Smooth muscle cell (in vitro differentiated cells): ENCODE data around the gene IPPK. TPM values are rescaled to one million over a fixed set of nuclear protein-coding genes. Genes with fewer than 3 reads are reported as not detected.

Source experiments
- DNase-seq: peaks from one replicate; lab custom pipeline; 2025; ENCODE audit not compliant: unreplicated experiment; lab: John Stamatoyannopoulos, UW
- H2AFZ ChIP-seq: fragments of 200-600 bp; sonication (generic); 2 replicates; pipeline ENCODE4 v1.6.0; 2016; ENCODE audit warnings: antibody characterized with exemption, low read depth, mild to moderate bottlenecking
- H3F3A ChIP-seq: fragments of 200-600 bp; sonication (generic); 2 replicates; pipeline ENCODE4 v1.6.0; 2017; ENCODE audit warnings: antibody characterized with exemption, low read depth
- H3K27ac ChIP-seq: fragments of 200-600 bp; sonication (generic); 2 replicates; pipeline ENCODE4 v1.5.1; 2016; ENCODE audit warnings: low read depth, mild to moderate bottlenecking
- H3K27me3 ChIP-seq: fragments of 200-600 bp; sonication (generic); 2 replicates; pipeline ENCODE4 v1.6.1; 2016; ENCODE audit warnings: low read depth, mild to moderate bottlenecking
- H3K36me3 ChIP-seq: fragments of 200-600 bp; sonication (generic); 2 replicates; pipeline ENCODE4 v1.5.1; 2016; ENCODE audit warnings: low read depth
- H3K4me1 ChIP-seq: fragments of 200-600 bp; sonication (generic); 2 replicates; pipeline ENCODE4 v1.5.1; 2016; ENCODE audit warnings: low read depth
- H3K4me2 ChIP-seq: fragments of 200-600 bp; sonication (generic); 2 replicates; pipeline ENCODE4 v1.6.0; 2016; ENCODE audit warnings: mild to moderate bottlenecking
- H3K4me3 ChIP-seq: fragments of 200-600 bp; sonication (generic); 2 replicates; pipeline ENCODE4 v1.5.1; 2016; ENCODE audit warnings: mild to moderate bottlenecking
- H3K79me2 ChIP-seq: fragments of 200-600 bp; sonication (generic); 2 replicates; pipeline ENCODE4 v1.6.0; 2016; ENCODE audit warnings: low read depth, mild to moderate bottlenecking
- H3K9ac ChIP-seq: fragments of 200-600 bp; sonication (generic); 2 replicates; pipeline ENCODE4 v1.6.0; 2016; ENCODE audit warnings: low read depth
- H3K9me3 ChIP-seq: fragments of 200-600 bp; sonication (generic); replicated peaks from 2 replicates; pipeline ENCODE4 v1.5.1; 2016; ENCODE audit warnings: low read depth
- H4K20me1 ChIP-seq: fragments of 200-600 bp; sonication (generic); 2 replicates; pipeline ENCODE4 v1.6.0; 2016; ENCODE audit warnings: low read depth
- CTCF ChIP-seq: fragments of 200-600 bp; sonication (generic); IDR thresholded peaks from 2 replicates; pipeline ENCODE4 v1.5.1; 2017; ENCODE audit warnings: borderline replicate concordance, mild to moderate bottlenecking, antibody characterized with exemption; ENCODE audit not compliant: insufficient read depth, poor library complexity, severe bottlenecking
- WGBS: methylation state at CpG from one replicate; pipeline ENCODE4 v1.1.7; 2016; ENCODE audit warnings: low lambda C conversion rate; 5-methylcytosine and 5-hydroxymethylcytosine counted together
- polyA plus RNA-seq: library from polyadenylated mRNA; unstranded; fragments of >200 nt; fragmentation: Nextera tagmentation; extraction: Ambion mirVana; gene quantifications from 2 replicates; pipeline ENCODE4 v1.2.1, GENCODE V29; 2016
- total RNA-seq: library from RNA; depleted of rRNA; stranded (reverse); fragments of >200 nt; gene quantifications from 2 replicates; pipeline ENCODE4 v1.2.3, GENCODE V29; 2014

IPPK gene
- total and polyA plus RNA-seq, 2 experiments from 2014 or later: 9.4 to 22.1 TPM

GRCh38 chr9:92711844-92712243 lies 41.9 kb upstream of the IPPK start:
- Histone ChIP-seq H3K9ac (no peak overlapping the region), H3F3A (no peaks in the 10 kb centered on the region), H3K27me3 (no peaks in the 10 kb centered on the region), H3K79me2 (no peaks in the 10 kb centered on the region), H3K4me1 (no peaks in the 10 kb centered on the region), H3K9me3 (no peaks in the 10 kb centered on the region), H2AFZ (no peak overlapping the region), H3K4me2 (no peak overlapping the region), H3K4me3 (no peak overlapping the region), H3K27ac (no peak overlapping the region), H4K20me1 (peaks cover 29% of the 10 kb centered on the region), H3K36me3 (no peaks in the 10 kb centered on the region)
- no peak for DNase-seq
- 97% methylated on average over 6 of the region's 6 CpGs for WGBS
- no peak for TF ChIP-seq CTCF

- no peak overlapping the region for H2AFZ ChIP-seq
- no peak overlapping the region for H3K4me2 ChIP-seq
- no peak for TF ChIP-seq CTCF
- DNase-seq: no peak
- H3K36me3 ChIP-seq: no peaks in the 10 kb centered on the region
- H3F3A ChIP-seq: no peaks in the 10 kb centered on the region
- H3K79me2 ChIP-seq: no peaks in the 10 kb centered on the region
- no peak overlapping the region for H3K4me3 ChIP-seq
- no peak overlapping the region for H3K27ac ChIP-seq
- H3K9ac ChIP-seq: no peak overlapping the region
- WGBS: 83% methylated on average over 2 of the region's 2 CpGs
- no peaks in the 10 kb centered on the region for H3K4me1 ChIP-seq
- peaks cover 22% of the 10 kb centered on the region for H4K20me1 ChIP-seq
- no peaks in the 10 kb centered on the region for H3K27me3 ChIP-seq
- no peaks in the 10 kb centered on the region for H3K9me3 ChIP-seq
Observed at GRCh38 chr9:92711146-92711545, 41.2 kb upstream of the IPPK start.

GRCh38 chr9:92710368-92710767 lies 40.4 kb upstream of the IPPK start:
- no peaks in the 10 kb centered on the region for H3K27me3 ChIP-seq
- H3K36me3 ChIP-seq: no peaks in the 10 kb centered on the region
- H3K9me3 ChIP-seq: no peaks in the 10 kb centered on the region
- H3K27ac ChIP-seq: no peak overlapping the region
- no peaks in the 10 kb centered on the region for H3K79me2 ChIP-seq
- 93% methylated on average over 3 of the region's 3 CpGs for WGBS
- H3K9ac ChIP-seq: no peak overlapping the region
- no peaks in the 10 kb centered on the region for H3K4me1 ChIP-seq
- no peaks in the 10 kb centered on the region for H3F3A ChIP-seq
- no peak overlapping the region for H3K4me3 ChIP-seq
- H2AFZ ChIP-seq: no peak overlapping the region
- no peak for DNase-seq
- no peak for TF ChIP-seq CTCF
- no peak overlapping the region for H3K4me2 ChIP-seq
- H4K20me1 ChIP-seq: peaks cover 14% of the 10 kb centered on the region

GRCh38 chr9:92709954-92710353 lies 40.0 kb upstream of the IPPK start:
- WGBS: 100% methylated on average over 3 of the region's 3 CpGs
- TF ChIP-seq CTCF: no peak
- Histone ChIP-seq H3K36me3 (no peaks in the 10 kb centered on the region), H3K9me3 (no peaks in the 10 kb centered on the region), H3K4me1 (no peaks in the 10 kb centered on the region), H3K4me2 (no peak overlapping the region), H3K9ac (no peak overlapping the region), H3K4me3 (no peak overlapping the region), H3K27me3 (no peaks in the 10 kb centered on the region), H3F3A (no peaks in the 10 kb centered on the region), H3K27ac (no peak overlapping the region), H2AFZ (no peak overlapping the region), H4K20me1 (peaks cover 11% of the 10 kb centered on the region), H3K79me2 (no peaks in the 10 kb centered on the region)
- DNase-seq: no peak
